Fibroblast of lung (primary cell): ENCODE measurements around the gene SELENOP. TPM values are rescaled to one million over a fixed set of nuclear protein-coding genes. Genes with fewer than 3 reads are reported as not detected.

Source experiments
- DNase-seq, 2 donors: peaks; one replicate each; pipeline versions ENCODE4 v3.0.0 to v3.0.0-alpha.2; 2010; ENCODE audit warnings: low read depth in 2 of 2
- H2AFZ ChIP-seq: 2 replicates; pipeline ENCODE4 v1.5.1; 2012; ENCODE audit warnings: low read length, control low read depth, inconsistent platforms
- H3K27ac ChIP-seq: 2 replicates; pipeline ENCODE4 v1.5.1; 2011; ENCODE audit warnings: low read length, control low read depth; ENCODE audit not compliant: insufficient read depth
- H3K27me3 ChIP-seq: 2 replicates; pipeline ENCODE4 v1.5.1; 2011; ENCODE audit warnings: mild to moderate bottlenecking, low read length; ENCODE audit not compliant: control insufficient read depth, insufficient read depth
- H3K36me3 ChIP-seq: 2 replicates; pipeline ENCODE4 v1.5.1; 2011; ENCODE audit warnings: low read length; ENCODE audit not compliant: control insufficient read depth, insufficient read depth
- H3K4me1 ChIP-seq: 2 replicates; pipeline ENCODE4 v1.5.1; 2011; ENCODE audit warnings: low read length; ENCODE audit not compliant: control insufficient read depth, insufficient read depth; ENCODE audit errors: extremely low read depth
- H3K4me2 ChIP-seq: 2 replicates; pipeline ENCODE4 v1.5.1; 2011; ENCODE audit warnings: low read length, control low read depth; ENCODE audit not compliant: insufficient read depth; ENCODE audit errors: extremely low read depth
- H3K4me3 ChIP-seq, 4 experiments: fragments of 200-600 bp in 1 of 4; sonication (generic) in 1 of 4; replicated peaks in 1 of 4; 2 replicates each; pipeline ENCODE4 v1.5.1; 2011 to 2016; ENCODE audit warnings: low read length in 4 of 4, low read depth in 3 of 4, mild to moderate bottlenecking in 3 of 4, control low read depth in 2 of 4, inconsistent platforms in 1 of 4, mixed read lengths in 1 of 4; ENCODE audit not compliant: insufficient read depth in 1 of 4; ENCODE audit errors: control extremely low read depth in 1 of 4
- H3K79me2 ChIP-seq: 2 replicates; pipeline ENCODE4 v1.5.1; 2012; ENCODE audit warnings: mild to moderate bottlenecking, low read length, inconsistent platforms; ENCODE audit not compliant: control insufficient read depth, insufficient read depth
- H3K9ac ChIP-seq: 2 replicates; pipeline ENCODE4 v1.5.1; 2011; ENCODE audit warnings: mild to moderate bottlenecking, low read length, control low read depth; ENCODE audit not compliant: insufficient read depth
- H3K9me3 ChIP-seq: 2 replicates; pipeline ENCODE4 v1.5.1; 2012; ENCODE audit warnings: low read depth, low read length; ENCODE audit not compliant: control insufficient read depth, insufficient read depth
- H4K20me1 ChIP-seq: 2 replicates; pipeline ENCODE4 v1.5.1; 2011; ENCODE audit warnings: low read length; ENCODE audit not compliant: control insufficient read depth, insufficient read depth; ENCODE audit errors: extremely low read depth
- EZH2 ChIP-seq: IDR thresholded peaks from 2 replicates; pipeline ENCODE4 v1.5.1; 2012; ENCODE audit warnings: low read length, control low read depth, mild to moderate bottlenecking; ENCODE audit errors: missing control alignments
- polyA plus RNA-seq, 2 donors: library from polyadenylated mRNA; depleted of rRNA in 1 of 2; stranded (reverse) in 1 of 2; unstranded in 1 of 2; fragments of >200 nt; gene quantifications; 2 replicates each; pipeline ENCODE4 v1.2.1, GENCODE V29; 2011 to 2012; ENCODE audit warnings: missing spikeins in 1 of 2
- total RNA-seq: library from RNA; depleted of rRNA; stranded (reverse); fragments of >200 nt; gene quantifications from 2 replicates; pipeline ENCODE4 v1.2.1, GENCODE V29; 2014
- TF ChIP-seq, protein P1 (sequence below), 2 donors: IDR thresholded peaks in 1 of 2; conservative IDR thresholded peaks in 1 of 2; 1 replicate in 1 of 2; 2 replicates in 1 of 2; pipeline ENCODE4 v1.5.1; 2011 to 2012; ENCODE audit warnings: low read length in 2 of 2, control low read depth in 1 of 2, inconsistent platforms in 1 of 2, low read depth in 1 of 2, mild to moderate bottlenecking in 1 of 2

The SELENOP gene
- total and polyA plus RNA-seq, 2 donors (not counting 1 experiment from before 2014, with no cell fraction given) = 75.2 to 677 TPM

DNA sequence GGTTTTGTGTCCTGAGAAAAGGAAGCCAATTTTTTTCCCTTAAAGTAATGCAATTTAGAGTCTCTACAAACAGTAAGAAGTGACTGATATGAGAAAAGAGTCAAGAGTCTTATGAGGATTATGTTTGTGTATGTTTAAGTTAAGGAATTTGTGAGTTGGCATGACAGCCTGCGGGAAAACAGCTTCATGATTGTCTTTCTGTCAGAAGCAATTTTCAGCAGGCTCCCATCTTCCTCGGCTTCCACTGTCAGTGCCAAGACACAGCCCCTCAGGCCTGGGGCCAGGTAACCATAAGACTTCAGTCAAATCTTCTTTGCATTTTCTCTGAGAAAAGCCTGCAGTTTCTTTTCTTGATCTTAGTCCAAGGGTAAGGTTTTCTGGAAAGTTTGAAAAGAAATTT lies 17.0 kb upstream of the SELENOP start:
- Histone ChIP-seq H2AFZ (no peak overlapping the region), H3K4me3 (no peak overlapping the region), H3K27ac (no peak overlapping the region), H3K36me3 (no peaks in the 10 kb centered on the region), H3K79me2 (no peaks in the 10 kb centered on the region), H3K27me3 (no peaks in the 10 kb centered on the region), H4K20me1 (no peaks in the 10 kb centered on the region), H3K4me2 (no peak overlapping the region), H3K9me3 (no peaks in the 10 kb centered on the region), H3K9ac (no peak overlapping the region), H3K4me1 (no peaks in the 10 kb centered on the region)
- no peak for TF ChIP-seq EZH2
- TF ChIP-seq, protein P1, sequence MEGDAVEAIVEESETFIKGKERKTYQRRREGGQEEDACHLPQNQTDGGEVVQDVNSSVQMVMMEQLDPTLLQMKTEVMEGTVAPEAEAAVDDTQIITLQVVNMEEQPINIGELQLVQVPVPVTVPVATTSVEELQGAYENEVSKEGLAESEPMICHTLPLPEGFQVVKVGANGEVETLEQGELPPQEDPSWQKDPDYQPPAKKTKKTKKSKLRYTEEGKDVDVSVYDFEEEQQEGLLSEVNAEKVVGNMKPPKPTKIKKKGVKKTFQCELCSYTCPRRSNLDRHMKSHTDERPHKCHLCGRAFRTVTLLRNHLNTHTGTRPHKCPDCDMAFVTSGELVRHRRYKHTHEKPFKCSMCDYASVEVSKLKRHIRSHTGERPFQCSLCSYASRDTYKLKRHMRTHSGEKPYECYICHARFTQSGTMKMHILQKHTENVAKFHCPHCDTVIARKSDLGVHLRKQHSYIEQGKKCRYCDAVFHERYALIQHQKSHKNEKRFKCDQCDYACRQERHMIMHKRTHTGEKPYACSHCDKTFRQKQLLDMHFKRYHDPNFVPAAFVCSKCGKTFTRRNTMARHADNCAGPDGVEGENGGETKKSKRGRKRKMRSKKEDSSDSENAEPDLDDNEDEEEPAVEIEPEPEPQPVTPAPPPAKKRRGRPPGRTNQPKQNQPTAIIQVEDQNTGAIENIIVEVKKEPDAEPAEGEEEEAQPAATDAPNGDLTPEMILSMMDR (conservative IDR thresholded peaks at IDR 0.05 in 1 of 2, IDR thresholded peaks at IDR 0.05 in 1 of 2; ENCODE audit: low read depth in 1 of 2, low read length in 2 of 2) = no peak
- peak in 1 of 2 donors; percentile 45 for DNase-seq

GRCh38 chr5:42826757-42827515 lies 15.2 kb upstream of the SELENOP start:
- H3K4me3 ChIP-seq = no peak overlapping the region
- no peaks in the 10 kb centered on the region for H3K9me3 ChIP-seq
- no peaks in the 10 kb centered on the region for H3K4me1 ChIP-seq
- H3K79me2 ChIP-seq = no peaks in the 10 kb centered on the region
- H2AFZ ChIP-seq = no peak overlapping the region
- no peak overlapping the region for H3K9ac ChIP-seq
- DNase-seq = no peak
- no peaks in the 10 kb centered on the region for H3K36me3 ChIP-seq
- H3K27ac ChIP-seq = no peak overlapping the region
- no peak for TF ChIP-seq EZH2
- TF ChIP-seq, protein P1 (conservative IDR thresholded peaks at IDR 0.05 in 1 of 2, IDR thresholded peaks at IDR 0.05 in 1 of 2; ENCODE audit: low read depth in 1 of 2, low read length in 2 of 2) = no peak
- no peaks in the 10 kb centered on the region for H3K27me3 ChIP-seq
- no peaks in the 10 kb centered on the region for H4K20me1 ChIP-seq
- H3K4me2 ChIP-seq = no peak overlapping the region

GRCh38 chr5:42825422-42826148 lies 13.9 kb upstream of the SELENOP start:
- no peak overlapping the region for H3K9ac ChIP-seq
- no peak overlapping the region for H3K4me2 ChIP-seq
- H2AFZ ChIP-seq = no peak overlapping the region
- no peak for DNase-seq
- no peaks in the 10 kb centered on the region for H3K27me3 ChIP-seq
- no peaks in the 10 kb centered on the region for H3K9me3 ChIP-seq
- no peaks in the 10 kb centered on the region for H3K4me1 ChIP-seq
- no peak overlapping the region for H3K4me3 ChIP-seq
- no peaks in the 10 kb centered on the region for H3K36me3 ChIP-seq
- TF ChIP-seq, protein P1 (conservative IDR thresholded peaks at IDR 0.05 in 1 of 2, IDR thresholded peaks at IDR 0.05 in 1 of 2; ENCODE audit: low read depth in 1 of 2, low read length in 2 of 2) = no peak
- no peak for TF ChIP-seq EZH2
- no peak overlapping the region for H3K27ac ChIP-seq
- H3K79me2 ChIP-seq = no peaks in the 10 kb centered on the region
- no peaks in the 10 kb centered on the region for H4K20me1 ChIP-seq
